Neural crest cell (in vitro differentiated cells): ENCODE measurements around the gene FBXW11. TPM values are rescaled to one million over a fixed set of nuclear protein-coding genes. Genes with fewer than 3 reads are reported as not detected.

Experiments
- DNase-seq: peaks from one replicate; pipeline ENCODE4 v3.0.0; 2021; ENCODE audit warnings: low read depth, mixed read lengths, low spot score
- H3K27ac Mint-ChIP-seq: one replicate; pipeline ENCODE4 v1.8.0; 2021; ENCODE audit warnings: mild to moderate bottlenecking, mixed read lengths; ENCODE audit not compliant: unreplicated experiment
- H3K27me3 Mint-ChIP-seq: 2 replicates; pipeline ENCODE4 v1.8.0; 2021; ENCODE audit warnings: low read depth, mild to moderate bottlenecking, mixed read lengths
- H3K36me3 Mint-ChIP-seq: 2 replicates; pipeline ENCODE4 v1.8.0; 2021; ENCODE audit warnings: low read depth, mild to moderate bottlenecking, mixed read lengths
- H3K4me1 Mint-ChIP-seq: 2 replicates; pipeline ENCODE4 v1.8.0; 2021; ENCODE audit warnings: mixed read lengths
- H3K4me3 Mint-ChIP-seq: one replicate; pipeline ENCODE4 v1.8.0; 2021; ENCODE audit warnings: mild to moderate bottlenecking, mixed read lengths
- H3K9me3 Mint-ChIP-seq: 2 replicates; pipeline ENCODE4 v1.8.0; 2021; ENCODE audit warnings: mixed read lengths
- total RNA-seq: library from RNA; stranded (reverse); gene quantifications from 2 replicates; pipeline ENCODE4 v1.2.1, GENCODE V29; 2021
- TF ChIP-seq, protein P1 (sequence below): fragments of 200-600 bp; sonication (generic); conservative IDR thresholded peaks from 2 replicates; pipeline ENCODE4 v1.5.0; 2021; ENCODE audit warnings: antibody characterized with exemption, mild to moderate bottlenecking

Gene FBXW11
- total RNA-seq, 1 donor from 2014 or later: 66.6 TPM

- H3K27me3 Mint-ChIP-seq: no peaks in the 10 kb centered on the region
- TF ChIP-seq, protein P1, sequence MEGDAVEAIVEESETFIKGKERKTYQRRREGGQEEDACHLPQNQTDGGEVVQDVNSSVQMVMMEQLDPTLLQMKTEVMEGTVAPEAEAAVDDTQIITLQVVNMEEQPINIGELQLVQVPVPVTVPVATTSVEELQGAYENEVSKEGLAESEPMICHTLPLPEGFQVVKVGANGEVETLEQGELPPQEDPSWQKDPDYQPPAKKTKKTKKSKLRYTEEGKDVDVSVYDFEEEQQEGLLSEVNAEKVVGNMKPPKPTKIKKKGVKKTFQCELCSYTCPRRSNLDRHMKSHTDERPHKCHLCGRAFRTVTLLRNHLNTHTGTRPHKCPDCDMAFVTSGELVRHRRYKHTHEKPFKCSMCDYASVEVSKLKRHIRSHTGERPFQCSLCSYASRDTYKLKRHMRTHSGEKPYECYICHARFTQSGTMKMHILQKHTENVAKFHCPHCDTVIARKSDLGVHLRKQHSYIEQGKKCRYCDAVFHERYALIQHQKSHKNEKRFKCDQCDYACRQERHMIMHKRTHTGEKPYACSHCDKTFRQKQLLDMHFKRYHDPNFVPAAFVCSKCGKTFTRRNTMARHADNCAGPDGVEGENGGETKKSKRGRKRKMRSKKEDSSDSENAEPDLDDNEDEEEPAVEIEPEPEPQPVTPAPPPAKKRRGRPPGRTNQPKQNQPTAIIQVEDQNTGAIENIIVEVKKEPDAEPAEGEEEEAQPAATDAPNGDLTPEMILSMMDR: no peak
- H3K4me3 Mint-ChIP-seq: no peak overlapping the region
- H3K36me3 Mint-ChIP-seq: peaks cover 5% of the 10 kb centered on the region
- no peaks in the 10 kb centered on the region for H3K9me3 Mint-ChIP-seq
- H3K27ac Mint-ChIP-seq: no peak overlapping the region
- no peak for DNase-seq
- H3K4me1 Mint-ChIP-seq: peaks cover 13% of the 10 kb centered on the region
Measured at GRCh38 chr5:171849585-171850323, 156.7 kb downstream of the FBXW11 start.

DNA sequence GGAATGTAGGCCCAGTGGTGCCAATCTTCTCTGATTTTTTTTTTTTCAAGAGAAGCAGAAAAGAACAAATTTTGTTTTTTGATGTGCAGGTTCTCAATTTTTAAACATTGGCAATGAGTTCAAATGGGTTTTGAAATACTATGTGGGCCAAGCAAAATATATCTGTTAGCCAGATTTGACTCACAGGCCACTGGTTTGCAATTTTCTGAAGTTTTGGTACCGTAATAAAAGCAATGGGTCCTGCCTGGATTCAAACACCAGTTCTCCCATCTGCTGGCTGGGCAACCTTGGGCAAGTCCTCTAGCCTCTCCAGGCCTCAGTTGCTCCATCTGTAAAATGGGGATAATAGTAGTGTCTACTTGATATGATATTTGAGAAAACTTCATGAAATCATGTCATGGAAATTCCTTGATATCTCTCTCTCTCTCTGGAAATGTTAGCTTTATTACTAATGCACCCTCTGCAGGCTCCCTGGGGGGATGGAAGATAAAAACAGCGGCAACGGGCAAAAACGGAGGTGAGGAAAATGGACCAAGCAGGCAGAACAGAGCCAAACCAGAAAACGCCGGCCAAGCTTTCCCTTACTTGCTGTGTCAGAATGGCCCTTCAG lies 157.4 kb downstream of the FBXW11 start:
- H3K27ac Mint-ChIP-seq: no peak overlapping the region
- TF ChIP-seq, protein P1: no peak
- DNase-seq: no peak
- peaks cover 13% of the 10 kb centered on the region for H3K4me1 Mint-ChIP-seq
- H3K4me3 Mint-ChIP-seq: no peak overlapping the region
- H3K36me3 Mint-ChIP-seq: no peaks in the 10 kb centered on the region
- H3K27me3 Mint-ChIP-seq: no peaks in the 10 kb centered on the region
- H3K9me3 Mint-ChIP-seq: no peaks in the 10 kb centered on the region

DNA sequence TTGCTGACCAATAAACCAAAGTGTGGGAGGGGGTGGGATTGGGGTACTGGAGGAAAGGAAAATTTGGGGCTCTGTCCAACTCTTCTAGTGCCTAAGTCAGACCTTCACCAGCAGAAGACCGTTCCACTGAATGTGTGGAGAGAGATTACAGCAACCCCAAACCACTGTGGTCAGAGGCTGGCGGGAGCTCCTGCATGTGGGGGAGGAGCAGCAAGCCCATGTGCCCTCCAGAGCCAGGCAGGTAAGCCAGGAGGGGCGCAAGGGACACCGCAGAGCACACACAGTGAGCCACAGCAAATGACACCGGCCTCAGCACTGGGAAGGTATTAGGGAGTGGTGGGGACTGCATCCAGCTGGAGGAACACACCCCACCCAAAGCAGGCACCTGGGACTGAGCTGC lies 158.0 kb downstream of the FBXW11 start:
- H3K27ac Mint-ChIP-seq: no peak overlapping the region
- peaks cover 13% of the 10 kb centered on the region for H3K4me1 Mint-ChIP-seq
- H3K36me3 Mint-ChIP-seq: no peaks in the 10 kb centered on the region
- no peak overlapping the region for H3K4me3 Mint-ChIP-seq
- no peaks in the 10 kb centered on the region for H3K27me3 Mint-ChIP-seq
- no peaks in the 10 kb centered on the region for H3K9me3 Mint-ChIP-seq
- no peak for DNase-seq
- TF ChIP-seq, protein P1: no peak

DNA sequence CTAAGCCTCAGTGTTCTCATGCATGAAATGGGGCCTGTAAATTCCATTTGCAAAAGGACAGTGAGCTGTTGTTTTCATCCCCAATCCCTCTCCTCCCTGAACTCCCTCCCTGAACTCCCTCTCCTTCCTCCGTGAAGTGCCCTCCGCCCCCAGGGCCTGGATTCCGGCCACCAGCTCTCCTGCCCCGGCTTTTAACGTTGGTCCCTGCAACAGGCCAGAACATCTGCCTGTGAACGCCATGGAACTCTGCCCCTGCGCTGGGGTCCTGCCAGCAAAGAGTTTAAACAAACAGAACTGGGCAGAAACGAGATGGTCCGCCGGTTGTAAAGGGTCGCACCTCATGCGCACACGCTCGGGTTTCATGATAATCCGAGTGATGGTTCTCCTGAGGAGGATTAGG lies 158.4 kb downstream of the FBXW11 start:
- Mint-ChIP-seq H3K4me3 (no peak overlapping the region), H3K4me1 (peaks cover 13% of the 10 kb centered on the region), H3K36me3 (no peaks in the 10 kb centered on the region), H3K27ac (no peak overlapping the region), H3K9me3 (no peaks in the 10 kb centered on the region), H3K27me3 (no peaks in the 10 kb centered on the region)
- no peak for DNase-seq
- TF ChIP-seq, protein P1: no peak

DNA sequence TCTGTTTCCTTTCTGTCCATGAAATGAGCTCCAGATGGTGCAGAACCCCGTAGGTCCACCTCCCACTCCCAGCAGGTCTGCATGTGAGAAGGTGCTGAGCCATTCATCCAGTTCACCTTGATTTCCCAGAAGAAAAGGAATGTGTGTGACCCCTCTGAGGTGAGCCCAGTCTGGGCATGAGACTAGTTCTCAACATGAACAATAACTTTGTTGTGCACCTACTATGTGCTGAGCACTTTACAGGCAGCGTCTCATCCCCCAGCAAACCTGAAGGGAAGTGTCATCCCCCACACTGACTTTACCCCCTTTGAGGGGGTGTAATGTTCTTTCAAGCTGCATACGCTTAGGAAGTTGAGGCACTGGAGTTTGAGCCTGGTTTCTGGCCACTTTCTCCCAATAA lies 159.4 kb downstream of the FBXW11 start:
- TF ChIP-seq, protein P1: no peak

More for the DNA sequence above, 159.4 kb downstream of the FBXW11 start:
- Mint-ChIP-seq H3K27ac (no peak overlapping the region), H3K4me1 (peaks cover 13% of the 10 kb centered on the region), H3K36me3 (no peaks in the 10 kb centered on the region), H3K9me3 (no peaks in the 10 kb centered on the region), H3K27me3 (no peaks in the 10 kb centered on the region), H3K4me3 (no peak overlapping the region)
- no peak for DNase-seq
